HG03457 (cell line): ENCODE results near the gene FOXF1.

ENCODE experiments used
- ATAC-seq: cut with Tn5 transposase; IDR thresholded peaks from one replicate; pipeline ENCODE4 v1.9.1; 2021; ENCODE audit warnings: moderate number of reproducible peaks; ENCODE audit not compliant: unreplicated experiment

Gene FOXF1

DNA sequence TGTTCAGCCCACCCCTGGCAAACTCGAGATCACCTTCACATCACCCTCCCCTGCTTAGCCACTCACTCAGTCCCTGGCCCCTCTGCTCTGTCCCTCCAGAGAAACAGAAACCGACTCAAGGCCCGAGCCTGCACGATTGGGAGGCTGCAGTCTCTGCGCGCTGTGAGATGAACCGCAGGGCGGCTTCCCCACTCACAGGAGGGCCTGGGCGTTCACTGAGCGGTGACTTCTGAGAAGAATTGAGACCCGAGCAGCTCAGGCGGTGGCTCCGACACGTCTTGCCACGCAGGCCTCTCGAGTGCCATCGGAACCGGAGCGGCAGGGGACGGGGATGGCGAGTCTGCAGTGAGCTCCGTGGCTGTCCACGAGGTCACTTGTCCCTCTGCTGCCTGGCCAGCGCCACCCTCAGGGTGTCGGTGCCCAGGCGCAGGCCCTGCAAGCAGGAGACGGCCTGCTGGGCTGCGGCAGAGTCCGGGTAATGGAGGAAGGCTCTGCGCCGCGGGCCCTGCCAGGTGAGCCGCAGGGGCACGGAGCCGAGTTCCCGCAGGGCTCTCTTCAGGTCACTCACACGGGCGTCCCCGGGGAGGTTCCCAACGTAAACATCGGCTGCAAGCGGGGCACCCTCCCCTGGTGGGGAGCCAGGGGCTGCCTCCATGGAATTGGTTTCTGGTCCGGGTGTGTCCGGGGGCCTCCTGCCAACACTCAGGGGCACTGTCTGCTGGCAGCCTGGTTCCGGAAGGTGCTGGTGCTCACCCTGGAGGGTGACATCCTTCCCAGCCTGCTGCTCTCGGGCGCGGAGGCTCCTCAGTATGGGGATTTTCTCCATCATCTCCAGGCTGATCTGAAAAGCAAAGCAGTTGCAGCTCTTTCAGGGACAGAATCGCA lies 21.6 kb downstream of the FOXF1 start:
- ATAC-seq, result no peak

GRCh38 chr16:86532526-86532815 lies 22.1 kb downstream of the FOXF1 start:
- ATAC-seq, result no peak

- ATAC-seq, result no peak
Measured at GRCh38 chr16:86533076-86533475, 22.7 kb downstream of the FOXF1 start.

GRCh38 chr16:86533767-86534351 lies 23.5 kb downstream of the FOXF1 start:
- no peak for ATAC-seq

DNA sequence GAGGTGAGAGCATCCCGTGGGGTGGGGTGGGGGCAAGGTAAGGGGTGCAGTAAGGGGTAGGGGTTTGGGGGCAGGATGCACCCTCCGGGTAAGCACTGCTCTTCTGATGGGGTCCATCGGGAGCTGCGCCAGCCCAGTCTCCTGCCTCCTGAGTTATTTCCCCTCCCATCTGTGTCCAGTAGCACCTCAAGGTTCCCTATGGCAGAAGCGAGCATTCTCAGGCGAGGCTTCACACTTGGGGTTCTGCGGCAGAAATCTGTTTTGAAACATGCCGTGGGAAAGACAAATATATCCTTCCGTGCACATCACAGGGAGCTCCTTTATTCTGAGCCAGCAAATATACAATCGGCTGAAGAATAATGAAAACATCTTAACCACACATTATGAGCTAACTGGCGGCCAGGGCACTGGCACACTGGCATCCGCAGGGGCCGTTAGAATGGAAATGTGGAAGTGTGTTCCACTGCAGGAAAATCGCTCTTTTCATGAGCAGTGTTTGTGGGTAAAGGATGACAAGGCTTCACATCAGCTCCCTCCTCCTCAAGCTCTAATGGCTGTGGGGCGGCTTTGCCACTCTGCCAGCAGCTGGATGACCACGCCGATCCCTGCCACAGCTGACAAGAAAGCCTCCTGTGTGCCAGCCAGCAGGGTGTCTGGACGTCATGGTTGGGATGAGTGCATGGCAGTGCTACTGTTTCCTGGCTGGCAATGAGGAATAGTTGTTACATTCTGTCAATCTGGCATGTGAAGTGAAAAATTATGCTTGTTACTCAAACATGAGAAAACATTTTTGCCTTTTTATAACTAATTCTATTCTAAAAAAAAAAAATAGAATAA lies 24.7 kb downstream of the FOXF1 start:
- no peak for ATAC-seq

GRCh38 chr16:86536621-86537020 lies 26.3 kb downstream of the FOXF1 start:
- no peak for ATAC-seq

- ATAC-seq, result no peak
Measured at GRCh38 chr16:86537486-86537885, 27.2 kb downstream of the FOXF1 start.

GRCh38 chr16:86538196-86538780 lies 28.0 kb downstream of the FOXF1 start:
- no peak for ATAC-seq

GRCh38 chr16:86540894-86541293 lies 30.6 kb downstream of the FOXF1 start:
- no peak for ATAC-seq

- no peak for ATAC-seq
Measured at GRCh38 chr16:86541560-86541959, 31.2 kb downstream of the FOXF1 start.

GRCh38 chr16:86542756-86543750 lies 32.7 kb downstream of the FOXF1 start:
- no peak for ATAC-seq

DNA sequence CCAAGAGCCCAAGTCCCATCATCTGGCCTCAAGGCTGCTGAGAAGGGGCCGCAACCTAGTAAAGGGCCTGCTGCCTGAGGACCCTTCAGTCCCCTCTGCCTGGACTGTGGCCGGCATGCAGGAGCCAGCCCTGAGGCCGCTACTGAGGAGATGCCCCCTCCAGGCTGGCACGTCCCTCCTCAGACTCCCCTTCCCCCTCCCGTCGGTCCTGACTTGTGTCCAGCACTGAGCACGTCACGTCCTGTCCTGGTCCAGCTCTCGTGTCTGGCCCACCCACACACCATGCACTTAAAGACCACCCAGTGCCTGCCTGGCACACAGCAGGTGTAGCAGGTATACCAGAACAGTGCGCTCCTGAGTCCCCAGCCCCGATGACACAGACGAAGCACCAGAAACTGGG lies 35.2 kb downstream of the FOXF1 start:
- no peak for ATAC-seq

DNA sequence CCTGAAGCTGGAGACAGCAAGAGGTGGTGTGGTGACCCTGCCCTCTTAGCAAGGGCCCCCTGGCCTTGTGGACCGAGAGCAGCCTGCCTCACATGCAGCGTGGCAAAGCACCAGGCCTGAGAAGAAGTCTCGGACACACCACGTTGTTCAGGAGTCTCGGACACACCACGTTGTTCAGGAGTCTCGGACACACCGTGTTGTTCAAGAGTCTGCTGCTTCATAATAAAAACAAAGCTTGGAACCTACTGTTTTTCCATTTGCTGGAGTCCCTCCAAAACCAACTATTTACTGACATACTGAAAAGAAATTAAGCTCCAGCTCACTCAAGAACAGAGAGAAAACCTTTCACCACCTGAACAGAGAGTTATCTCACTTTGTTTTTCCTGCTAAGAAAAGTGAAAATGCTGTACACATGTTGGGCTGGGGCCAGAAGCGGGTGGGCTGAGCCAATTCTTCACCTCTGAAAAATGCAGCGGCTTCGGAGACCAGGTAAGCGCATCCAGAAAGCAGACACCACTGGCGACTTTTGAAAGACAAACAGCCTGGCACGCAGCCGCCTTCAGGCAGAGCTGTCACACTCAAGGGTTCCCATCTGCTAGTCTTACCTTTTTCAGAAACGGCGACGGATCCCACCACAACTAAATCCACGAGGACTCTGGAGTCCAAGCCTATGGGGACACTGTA lies 35.8 kb downstream of the FOXF1 start:
- no peak for ATAC-seq

DNA sequence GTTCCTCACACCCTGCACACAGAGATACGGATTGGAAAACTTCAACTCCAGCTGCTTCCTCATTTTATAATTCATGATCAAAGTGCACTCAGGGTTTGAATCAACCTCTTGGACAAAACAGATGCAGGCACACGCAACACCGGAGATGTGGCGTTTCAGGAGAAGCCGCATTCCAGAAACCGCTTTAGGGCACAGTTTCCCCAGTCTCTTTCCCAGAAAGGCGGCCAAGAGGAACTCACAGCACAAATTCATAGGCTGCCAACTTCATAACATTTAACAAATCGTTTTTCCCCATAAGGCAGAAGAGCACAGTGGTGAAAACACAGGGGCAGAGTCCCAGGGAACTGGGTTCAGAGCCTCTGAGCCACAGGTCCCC lies 36.3 kb downstream of the FOXF1 start:
- no peak for ATAC-seq

GRCh38 chr16:86547286-86547685 lies 37.0 kb downstream of the FOXF1 start:
- ATAC-seq, result no peak

DNA sequence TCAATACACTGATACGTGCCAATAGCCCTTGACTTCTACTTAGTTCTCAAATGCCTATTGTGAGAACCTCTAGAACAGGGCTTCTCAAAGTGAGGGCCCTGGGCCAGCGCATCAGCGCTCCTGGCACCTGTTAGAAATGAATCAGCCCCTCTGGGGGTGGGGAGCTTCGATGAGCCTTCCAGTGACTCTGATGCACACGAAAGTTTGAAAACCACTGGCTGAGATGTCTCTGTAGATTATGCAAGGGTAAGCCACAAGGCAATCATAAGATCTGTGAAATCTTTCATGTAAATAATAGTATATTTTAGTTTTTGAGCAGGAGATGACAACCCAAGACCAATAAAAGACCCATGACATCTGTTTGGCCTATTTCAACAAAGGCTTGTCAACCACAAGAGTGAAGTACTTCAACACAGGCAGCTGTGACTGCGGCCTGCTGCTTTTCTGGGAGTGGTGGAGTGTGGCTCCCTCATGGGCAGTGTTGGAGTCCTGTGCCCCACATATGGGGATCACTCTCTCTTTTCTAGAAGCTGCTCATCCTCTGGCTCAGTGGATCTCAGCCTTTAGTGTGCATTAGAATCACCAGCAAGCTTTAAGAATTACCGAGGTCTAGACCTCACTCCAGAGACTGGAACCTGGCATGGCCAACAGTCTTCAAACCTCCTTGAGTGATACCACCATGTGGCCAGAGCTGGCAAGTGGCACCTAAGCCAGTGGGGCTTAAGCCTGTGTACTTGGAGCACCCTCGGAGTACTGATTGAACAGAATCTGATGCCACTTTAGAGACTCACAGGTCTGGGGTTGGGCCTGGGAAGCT lies 39.0 kb downstream of the FOXF1 start:
- ATAC-seq, result no peak

DNA sequence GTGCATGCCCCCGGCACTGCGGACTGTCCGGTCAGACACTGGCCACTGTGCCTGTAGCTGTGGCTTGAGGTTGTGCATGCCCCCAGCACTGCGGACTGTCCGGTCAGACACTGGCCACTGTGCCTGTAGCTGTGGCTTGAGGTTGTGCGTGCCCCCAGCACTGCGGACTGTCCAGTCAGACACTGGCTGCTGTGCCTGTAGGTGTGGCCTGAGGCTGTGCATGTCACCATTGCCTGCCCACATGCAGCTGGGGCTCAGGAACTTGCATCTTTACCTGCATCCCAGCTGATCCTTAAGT lies 39.5 kb downstream of the FOXF1 start:
- ATAC-seq, result no peak

GRCh38 chr16:86550281-86550680 lies 40.0 kb downstream of the FOXF1 start:
- ATAC-seq, result no peak

DNA sequence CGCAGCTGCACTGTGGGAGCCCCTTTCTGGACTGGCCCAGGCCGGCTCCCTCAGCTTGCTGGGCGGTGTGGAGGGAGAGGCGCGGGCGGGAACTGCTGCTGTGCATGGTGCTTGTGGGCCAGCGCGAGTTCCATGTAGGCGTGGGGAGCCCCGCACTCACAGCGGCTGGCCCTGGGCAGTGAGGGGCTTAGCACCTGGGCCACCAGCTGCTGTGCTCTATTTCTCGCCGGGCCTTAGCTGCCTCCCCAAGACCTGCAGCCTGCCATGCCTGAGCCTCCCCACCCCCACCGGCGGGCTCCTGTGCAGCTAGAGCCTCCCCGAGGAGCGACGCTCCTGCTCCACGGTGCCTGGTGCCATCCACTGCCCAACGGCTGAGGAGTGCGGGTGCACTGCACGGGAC lies 43.0 kb downstream of the FOXF1 start:
- no peak for ATAC-seq
